ENCODE results near the gene TRAK1. TPM values are rescaled to one million over a fixed set of nuclear protein-coding genes. Genes with fewer than 3 reads are reported as not detected.
A peak's percentile ranks its signal among the peaks of the same experiment; 100 is the strongest.
"Not testable (repeated sequence)": the region's sequence is repeated elsewhere in the genome, so short reads cannot be mapped to it uniquely, and the experiment has no call there.

Gene TRAK1
- total RNA-seq, 4 donors from 2014 or later = 14.3 to 37.5 (median 21.4) TPM

- Histone ChIP-seq H3K27me3 (no peaks in the 10 kb centered on the region), H3K9me3 (no peaks in the 10 kb centered on the region), H3K4me1 (peaks cover 0 to 18% of the 10 kb centered on the region in 2 donors), H3K27ac (peak overlapping the region in 1 of 2 donors; percentile 34), H3K4me3 (no peak overlapping the region), H3K36me3 (no peaks in the 10 kb centered on the region)
- intact Hi-C loops (cut with DNase I; ENCODE audit: low total_unique reads) = loop anchor here (10.0 kb wide), 1 partner anchor 204 kb away; no protein-coding TSS in a partner anchor
- DNase-seq = no peak
- TF ChIP-seq POLR2A (IDR thresholded peaks at IDR 0.05) (no peak), CTCF (IDR thresholded peaks at IDR 0.05) (no peak)
Measured at GRCh38 chr3:42099020-42099765, 8.0 kb downstream of the TRAK1 start.

- Histone ChIP-seq H3K9me3 (no peaks in the 10 kb centered on the region), H3K27ac (peak overlapping the region; percentile 1 to 36), H3K36me3 (no peaks in the 10 kb centered on the region), H3K4me1 (peaks cover 0 to 18% of the 10 kb centered on the region in 2 donors), H3K27me3 (no peaks in the 10 kb centered on the region), H3K4me3 (no peak overlapping the region)
- intact Hi-C loops (cut with DNase I; ENCODE audit: low total_unique reads) = no loop called here
- TF ChIP-seq CTCF (IDR thresholded peaks at IDR 0.05) = no peak
- no peak for TF ChIP-seq POLR2A (IDR thresholded peaks at IDR 0.05)
- DNase-seq = peak; percentile 27
Measured at GRCh38 chr3:42101048-42101447, 9.9 kb downstream of the TRAK1 start.

- intact Hi-C loops (cut with DNase I; ENCODE audit: low total_unique reads) = no loop called here
- H3K27ac ChIP-seq = peak overlapping the region; percentile 1 to 36
- no peaks in the 10 kb centered on the region for H3K36me3 ChIP-seq
- no peak overlapping the region for H3K4me3 ChIP-seq
- H3K27me3 ChIP-seq = no peaks in the 10 kb centered on the region
- DNase-seq = no peak
- H3K4me1 ChIP-seq = peaks cover 0 to 18% of the 10 kb centered on the region in 2 donors
- no peak for TF ChIP-seq POLR2A (IDR thresholded peaks at IDR 0.05)
- TF ChIP-seq CTCF (IDR thresholded peaks at IDR 0.05) = no peak
- no peaks in the 10 kb centered on the region for H3K9me3 ChIP-seq
Measured at GRCh38 chr3:42101481-42101880, 10.3 kb downstream of the TRAK1 start.

- no peak overlapping the region for H3K4me3 ChIP-seq
- peak overlapping the region in 1 of 2 donors; percentile 36 for H3K27ac ChIP-seq
- no peak for TF ChIP-seq CTCF (IDR thresholded peaks at IDR 0.05)
- TF ChIP-seq POLR2A (IDR thresholded peaks at IDR 0.05) = no peak
- peaks cover 0 to 13% of the 10 kb centered on the region in 2 donors for H3K4me1 ChIP-seq
- intact Hi-C loops (cut with DNase I; ENCODE audit: low total_unique reads) = no loop called here
- DNase-seq = no peak
- H3K27me3 ChIP-seq = no peaks in the 10 kb centered on the region
- H3K36me3 ChIP-seq = no peaks in the 10 kb centered on the region
- no peaks in the 10 kb centered on the region for H3K9me3 ChIP-seq
Measured at GRCh38 chr3:42102571-42102970, 11.4 kb downstream of the TRAK1 start.

GRCh38 chr3:42103921-42104665, 12.9 kb downstream of the TRAK1 start:
- H3K9me3 ChIP-seq; H3K27ac ChIP-seq; DNase-seq; H3K4me1 ChIP-seq; intact Hi-C loops (cut with DNase I; ENCODE audit: low total_unique reads); H3K4me3 ChIP-seq; H3K27me3 ChIP-seq; H3K36me3 ChIP-seq: not testable (repeated sequence)

- H3K36me3 ChIP-seq; intact Hi-C loops (cut with DNase I; ENCODE audit: low total_unique reads); H3K27me3 ChIP-seq; H3K27ac ChIP-seq; H3K4me1 ChIP-seq; H3K9me3 ChIP-seq; H3K4me3 ChIP-seq; DNase-seq: not testable (repeated sequence)
Measured at GRCh38 chr3:42105994-42106393, 14.8 kb downstream of the TRAK1 start.
